Activated naive CD8-positive, alpha-beta T cell treated with anti-CD3 and anti-CD28 coated beads, Interleukin-2, amount 10 ng/mL, durations not matched to agents 7 days and 5 days (primary cell): ENCODE measurements around the gene OR8K1. TPM values are rescaled to one million over a fixed set of nuclear protein-coding genes. Genes with fewer than 3 reads are reported as not detected.

Experiments
- ATAC-seq: fragments of 150-1000 bp; cut with Tn5 transposase; one replicate; pipeline ENCODE4 v1.10.0; 2021; ENCODE audit warnings: low read depth, moderate library complexity
- POLR2A ChIA-PET: fragments of 350-600 bp; sonication (Branson Sonifier 250); formaldehyde crosslinking; loops from one replicate; lab custom pipeline; 2021; ENCODE audit warnings: antibody characterized with exemption; lab: Charles Lee
- DNase-seq: peaks from one replicate; pipeline ENCODE4 v3.0.0; 2021
- H3K27ac Mint-ChIP-seq: one replicate; pipeline ENCODE4 v1.8.0; 2022; ENCODE audit warnings: mild to moderate bottlenecking, mixed read lengths
- H3K27me3 Mint-ChIP-seq: one replicate; pipeline ENCODE4 v1.8.0; 2022; ENCODE audit warnings: mild to moderate bottlenecking, moderate library complexity, mixed read lengths
- H3K36me3 Mint-ChIP-seq: one replicate; pipeline ENCODE4 v1.8.0; 2021; ENCODE audit warnings: mild to moderate bottlenecking, mixed read lengths
- H3K4me1 Mint-ChIP-seq: one replicate; pipeline ENCODE4 v1.8.0; 2021; ENCODE audit warnings: mixed read lengths
- H3K4me3 Mint-ChIP-seq: one replicate; pipeline ENCODE4 v1.8.0; 2022; ENCODE audit warnings: mild to moderate bottlenecking, moderate library complexity, mixed read lengths
- H3K9me3 Mint-ChIP-seq: one replicate; pipeline ENCODE4 v1.8.0; 2021; ENCODE audit warnings: mixed read lengths
- total RNA-seq, 2 experiments: library from RNA; stranded (reverse); gene quantifications; one replicate each; pipeline ENCODE4 v1.2.3, GENCODE V29; 2021

The OR8K1 gene
- total RNA-seq: not detected

DNA sequence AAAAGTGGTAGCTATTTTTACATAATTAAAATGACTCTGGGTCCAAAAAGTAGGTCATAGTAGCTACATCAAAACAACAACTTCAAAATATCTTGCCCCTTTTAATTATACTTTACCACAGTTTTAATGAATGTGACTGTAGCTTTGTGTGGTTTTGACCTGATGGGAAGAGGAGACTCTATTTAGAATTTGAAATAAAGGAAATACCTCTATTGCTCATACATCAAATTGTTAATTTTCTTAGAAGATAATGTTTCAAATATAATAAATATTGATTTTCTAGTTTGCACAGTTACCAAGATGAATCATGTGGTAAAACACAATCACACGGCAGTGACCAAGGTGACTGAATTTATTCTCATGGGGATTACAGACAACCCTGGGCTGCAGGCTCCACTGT, at the start of gene OR8K1:
OR8K1 (plus strand) TSS at position 301 of the 400 bp plus-strand sequence; CDS start at position 301, 0 bp downstream.
- no peak for ATAC-seq
- POLR2A ChIA-PET: no interaction called here
- Mint-ChIP-seq H3K4me1 (no peaks in the 10 kb centered on the region), H3K27me3 (no peaks in the 10 kb centered on the region), H3K27ac (no peak within 1 kb of the TSS), H3K9me3 (peaks cover 4% of the 10 kb centered on the region), H3K4me3 (no peak within 1 kb of the TSS), H3K36me3 (no peaks in the 10 kb centered on the region)
- no peak for DNase-seq

DNA sequence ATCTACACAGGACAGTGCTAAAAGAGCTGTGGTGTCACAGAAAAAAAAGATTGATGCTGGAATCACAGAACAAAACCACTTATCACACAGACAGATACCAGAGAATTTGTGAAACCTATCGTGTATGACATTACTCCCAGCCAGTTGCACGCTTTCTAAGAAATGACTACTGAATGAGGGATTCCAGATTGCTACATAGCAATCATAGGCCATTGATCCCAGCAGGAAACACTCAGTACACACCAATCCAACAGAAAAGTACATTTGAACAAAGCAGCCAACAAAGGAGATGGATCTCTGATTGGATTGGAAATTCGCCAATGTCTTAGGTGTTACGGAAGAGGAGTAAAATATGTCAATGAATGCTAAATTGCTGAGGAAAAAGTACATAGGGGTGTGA, 48.9 kb upstream of the OR8K1 start:
- no peaks in the 10 kb centered on the region for H3K4me1 Mint-ChIP-seq
- no peak overlapping the region for H3K4me3 Mint-ChIP-seq
- DNase-seq (no peak), ATAC-seq (no peak)
- H3K36me3 Mint-ChIP-seq: no peaks in the 10 kb centered on the region
- POLR2A ChIA-PET: no interaction called here
- H3K27ac Mint-ChIP-seq: no peak overlapping the region
- no peaks in the 10 kb centered on the region for H3K27me3 Mint-ChIP-seq
- H3K9me3 Mint-ChIP-seq: peaks cover 7% of the 10 kb centered on the region

DNA sequence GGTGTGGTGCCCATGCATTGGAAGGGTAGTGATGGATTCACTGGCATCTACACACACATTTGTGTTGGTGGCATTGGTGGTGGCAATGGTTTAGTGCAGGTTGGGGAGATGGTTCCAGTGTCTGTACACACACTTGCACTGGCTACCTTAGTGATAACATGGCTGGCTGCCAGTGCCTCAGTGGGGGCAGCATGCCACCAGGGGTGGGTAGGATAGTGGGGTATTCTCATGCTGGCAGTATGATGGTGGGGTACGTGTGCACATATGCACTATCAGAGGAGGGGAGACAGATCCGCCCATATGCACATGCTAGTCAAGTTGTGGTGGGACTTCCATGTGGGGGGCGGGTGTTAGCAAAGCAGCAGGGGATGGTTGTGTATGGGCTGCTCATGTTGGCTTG, 38.0 kb upstream of the OR8K1 start:
- no peaks in the 10 kb centered on the region for H3K27me3 Mint-ChIP-seq

DNA sequence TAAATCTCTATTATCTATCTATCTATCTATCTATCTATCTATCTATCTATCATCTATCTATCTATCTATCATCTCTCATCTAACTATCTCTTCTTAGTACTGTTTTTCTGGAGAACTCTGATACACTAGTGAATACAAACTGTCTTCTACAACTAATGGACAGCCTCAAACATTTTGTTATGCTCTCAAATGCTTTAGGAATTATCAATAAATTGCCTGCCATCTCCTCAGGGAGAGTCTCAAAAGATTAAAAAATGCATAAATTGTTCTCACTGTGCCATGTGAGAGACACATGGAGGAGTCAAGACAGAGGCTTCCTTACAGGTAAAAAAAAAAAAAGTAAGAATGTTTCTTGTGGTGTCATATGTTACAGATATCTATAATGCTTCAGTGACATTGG, 31.0 kb upstream of the OR8K1 start, which contains the start of gene OR8K3:
OR8K3 (plus strand) TSS at position 301 of the 400 bp plus-strand sequence. CDS start 3,163 bp downstream, outside the sequence.
- no peaks in the 10 kb centered on the region for H3K27me3 Mint-ChIP-seq
- ATAC-seq: no peak
- H3K36me3 Mint-ChIP-seq: no peaks in the 10 kb centered on the region
- no peak within 1 kb of the TSS for H3K4me3 Mint-ChIP-seq
- POLR2A ChIA-PET: no interaction called here
- peaks cover 9% of the 10 kb centered on the region for H3K9me3 Mint-ChIP-seq
- no peak within 1 kb of the TSS for H3K27ac Mint-ChIP-seq
- no peaks in the 10 kb centered on the region for H3K4me1 Mint-ChIP-seq
- no peak for DNase-seq

More for the DNA sequence above, 38.0 kb upstream of the OR8K1 start:
- ATAC-seq (no peak), DNase-seq (no peak)
- Mint-ChIP-seq H3K4me1 (no peaks in the 10 kb centered on the region), H3K27ac (no peak overlapping the region), H3K9me3 (peaks cover 20% of the 10 kb centered on the region), H3K4me3 (no peak overlapping the region), H3K36me3 (no peaks in the 10 kb centered on the region)
- POLR2A ChIA-PET: no interaction called here

DNA sequence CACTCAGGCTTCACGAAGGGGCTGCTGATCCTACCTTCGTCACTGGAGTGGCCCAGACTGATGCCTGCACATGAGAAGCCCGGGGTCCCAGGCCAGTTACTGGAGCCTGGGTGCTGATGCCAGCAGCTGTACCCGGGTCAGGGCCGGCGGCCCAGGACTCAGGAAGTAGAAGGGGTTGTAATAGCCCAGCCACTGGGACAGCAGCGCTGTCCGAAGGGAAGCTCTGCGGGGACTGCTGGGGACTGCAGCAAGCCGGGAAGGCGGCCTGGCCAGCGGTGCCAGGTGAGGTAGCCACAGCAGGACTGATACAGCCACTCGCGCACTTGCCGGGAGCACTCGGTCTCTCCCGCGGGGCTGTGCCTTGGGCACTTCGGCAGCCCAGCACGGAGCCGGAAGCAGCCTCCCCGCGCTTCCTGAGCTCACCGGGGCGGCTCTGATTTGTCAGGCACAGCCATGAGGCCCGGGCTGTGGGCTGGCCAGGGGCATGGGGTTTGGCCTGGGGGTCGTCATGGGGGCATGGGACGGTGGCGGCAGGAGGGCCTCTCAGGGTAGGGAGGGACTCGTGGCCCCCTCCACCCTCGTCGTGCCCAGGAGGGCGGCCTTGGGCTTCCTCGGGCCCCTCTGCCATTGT, 13.9 kb upstream of the OR8K1 start:
- Mint-ChIP-seq H3K4me3 (no peak overlapping the region), H3K36me3 (no peaks in the 10 kb centered on the region), H3K27ac (no peak overlapping the region), H3K9me3 (peaks cover 1% of the 10 kb centered on the region), H3K4me1 (no peaks in the 10 kb centered on the region), H3K27me3 (no peaks in the 10 kb centered on the region)
- DNase-seq (no peak), ATAC-seq (no peak)
- POLR2A ChIA-PET: no interaction called here

DNA sequence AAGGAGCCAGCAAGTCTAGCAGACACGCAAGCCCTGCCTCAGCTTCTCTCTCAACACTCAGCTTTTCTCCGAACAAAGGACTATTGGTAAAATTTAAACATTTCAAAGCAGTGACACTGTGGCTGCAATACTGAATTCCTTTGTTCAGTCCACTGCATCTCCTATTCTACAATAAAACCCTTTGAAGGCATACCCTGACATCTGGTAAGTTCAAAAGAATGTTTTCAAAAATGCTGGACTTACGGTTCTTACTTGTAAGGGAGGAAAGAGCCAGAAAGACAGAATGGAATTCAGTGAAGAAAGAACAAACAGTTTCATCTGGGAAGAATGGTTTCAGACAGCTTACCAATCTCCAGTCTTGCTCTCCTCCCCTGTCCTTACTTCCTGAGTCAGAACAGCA, 12.7 kb upstream of the OR8K1 start:
- POLR2A ChIA-PET: no interaction called here
- DNase-seq (no peak), ATAC-seq (no peak)
- Mint-ChIP-seq H3K36me3 (no peaks in the 10 kb centered on the region), H3K9me3 (peaks cover 5% of the 10 kb centered on the region), H3K27ac (no peak overlapping the region), H3K4me1 (no peaks in the 10 kb centered on the region), H3K4me3 (no peak overlapping the region), H3K27me3 (no peaks in the 10 kb centered on the region)

DNA sequence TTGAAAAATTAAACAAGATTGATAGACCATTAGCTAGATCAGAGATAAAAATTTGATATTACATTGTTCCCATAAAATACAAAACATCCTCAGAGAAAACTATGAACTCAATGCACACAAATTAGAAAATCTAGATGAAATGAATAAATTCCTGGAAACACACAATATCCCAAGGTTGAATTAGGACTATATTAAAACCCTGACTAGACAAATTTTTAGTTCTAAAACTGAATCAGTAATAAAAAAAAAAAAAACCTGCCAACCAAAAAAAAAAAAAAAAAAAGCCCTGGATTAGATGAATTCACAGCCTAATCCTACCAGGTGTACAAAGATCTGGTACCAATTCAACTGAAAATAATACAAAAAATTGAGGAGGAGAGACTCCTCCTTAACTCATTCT, 5.5 kb upstream of the OR8K1 start:
- DNase-seq (no peak), ATAC-seq (no peak)
- H3K36me3 Mint-ChIP-seq: no peaks in the 10 kb centered on the region
- H3K27me3 Mint-ChIP-seq: no peaks in the 10 kb centered on the region
- no peak overlapping the region for H3K4me3 Mint-ChIP-seq
- POLR2A ChIA-PET: no interaction called here
- H3K9me3 Mint-ChIP-seq: peaks cover 10% of the 10 kb centered on the region
- no peak overlapping the region for H3K27ac Mint-ChIP-seq
- H3K4me1 Mint-ChIP-seq: no peaks in the 10 kb centered on the region

DNA sequence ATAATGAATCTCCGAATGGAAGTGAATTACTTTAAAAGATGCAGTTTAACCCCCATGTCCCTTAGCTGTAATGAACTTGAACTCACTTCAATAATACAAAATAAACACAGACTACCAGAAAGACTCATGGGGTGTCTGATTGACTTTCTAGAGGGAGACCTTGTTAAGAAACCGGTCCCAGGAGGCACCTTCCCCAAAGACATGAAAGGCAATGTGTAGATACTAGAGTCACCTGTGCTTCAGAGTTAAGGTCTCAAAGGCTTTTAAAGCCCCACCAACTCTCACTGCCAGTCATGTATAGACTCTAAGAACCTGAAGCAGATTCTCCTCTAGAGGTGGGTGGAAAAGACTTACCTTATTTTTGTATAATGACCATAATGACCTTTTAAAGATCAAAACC, 8.2 kb downstream of the OR8K1 start, which contains the start of gene OR8J1:
OR8J1 (plus strand) TSS at position 301 of the 400 bp plus-strand sequence. CDS start 5,956 bp downstream, outside the sequence.
- DNase-seq: no peak
- no peak for ATAC-seq
- Mint-ChIP-seq H3K36me3 (no peaks in the 10 kb centered on the region), H3K4me3 (no peak within 1 kb of the TSS), H3K27me3 (no peaks in the 10 kb centered on the region), H3K4me1 (no peaks in the 10 kb centered on the region), H3K27ac (no peak within 1 kb of the TSS), H3K9me3 (peaks cover 2% of the 10 kb centered on the region)
- POLR2A ChIA-PET: no interaction called here

DNA sequence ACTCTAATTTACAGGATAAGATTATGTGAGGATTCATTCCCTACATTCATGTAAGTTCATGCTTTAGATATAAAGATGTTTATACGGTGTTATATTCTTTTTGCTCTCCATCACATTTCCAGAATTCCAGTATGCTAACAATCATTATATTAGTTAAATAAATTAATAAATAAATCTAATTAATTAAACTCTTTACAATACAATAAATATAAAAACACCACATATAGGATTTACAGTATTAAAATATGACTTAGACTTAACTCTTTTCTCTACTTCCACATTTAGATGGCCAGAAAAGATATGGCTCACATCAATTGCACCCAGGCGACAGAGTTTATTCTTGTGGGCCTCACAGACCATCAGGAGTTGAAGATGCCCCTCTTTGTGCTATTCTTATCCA, 29.5 kb downstream of the OR8K1 start, which contains the start of gene OR8U1:
OR8U1 (plus strand) TSS at position 301 of the 400 bp plus-strand sequence; CDS start at position 301, 0 bp downstream.
- POLR2A ChIA-PET: no interaction called here
- Mint-ChIP-seq H3K27ac (no peak within 1 kb of the TSS), H3K9me3 (peaks cover 7% of the 10 kb centered on the region), H3K36me3 (no peaks in the 10 kb centered on the region), H3K4me3 (no peak within 1 kb of the TSS), H3K4me1 (no peaks in the 10 kb centered on the region), H3K27me3 (no peaks in the 10 kb centered on the region)
- DNase-seq (no peak), ATAC-seq (no peak)

DNA sequence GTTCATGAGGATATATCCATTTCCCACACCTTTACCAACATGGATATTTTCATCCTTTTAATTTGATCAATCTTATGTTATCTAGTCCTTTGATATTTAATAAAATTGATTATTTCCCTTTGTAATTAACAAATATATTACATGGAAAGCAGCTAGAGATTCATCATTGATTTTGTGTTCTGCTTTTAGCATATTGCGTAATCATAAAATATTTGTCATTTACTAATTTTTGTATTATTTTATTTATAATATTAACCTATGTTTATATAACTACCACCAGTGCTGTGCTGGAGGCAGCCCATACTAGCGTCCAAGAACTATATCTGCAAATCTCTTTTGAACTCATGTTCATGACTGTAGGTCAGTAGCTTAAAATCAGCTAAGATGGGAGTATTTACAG, 34.3 kb downstream of the OR8K1 start:
- Mint-ChIP-seq H3K9me3 (peaks cover 5% of the 10 kb centered on the region), H3K36me3 (no peaks in the 10 kb centered on the region), H3K27me3 (no peaks in the 10 kb centered on the region), H3K4me1 (no peaks in the 10 kb centered on the region), H3K4me3 (no peak overlapping the region), H3K27ac (no peak overlapping the region)
- ATAC-seq: no peak
- POLR2A ChIA-PET: no interaction called here
- no peak for DNase-seq

DNA sequence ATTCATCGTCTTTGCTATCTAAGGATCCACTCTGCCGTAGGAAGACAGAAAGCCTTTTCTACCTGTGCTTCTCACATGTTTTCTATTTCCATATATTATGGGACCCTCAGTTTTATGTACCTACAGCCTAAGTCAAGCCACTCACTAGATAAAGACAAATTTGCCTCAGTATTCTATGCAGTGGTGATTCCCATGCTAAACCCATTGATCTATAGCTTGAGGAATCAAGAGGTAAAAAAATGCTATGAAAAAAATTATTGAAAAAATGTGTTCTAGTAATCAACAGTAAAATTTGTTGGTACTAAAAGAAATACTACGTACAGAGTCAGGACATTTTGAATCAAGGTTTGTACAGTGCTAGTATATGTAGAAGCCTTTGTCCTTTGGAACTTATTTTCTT, 48.5 kb downstream of the OR8K1 start:
- POLR2A ChIA-PET: no interaction called here
- no peak overlapping the region for H3K27ac Mint-ChIP-seq
- H3K27me3 Mint-ChIP-seq: no peaks in the 10 kb centered on the region
- DNase-seq (no peak), ATAC-seq (no peak)
- H3K9me3 Mint-ChIP-seq: peaks cover 5% of the 10 kb centered on the region
- no peaks in the 10 kb centered on the region for H3K4me1 Mint-ChIP-seq
- no peaks in the 10 kb centered on the region for H3K36me3 Mint-ChIP-seq
- H3K4me3 Mint-ChIP-seq: no peak overlapping the region

DNA sequence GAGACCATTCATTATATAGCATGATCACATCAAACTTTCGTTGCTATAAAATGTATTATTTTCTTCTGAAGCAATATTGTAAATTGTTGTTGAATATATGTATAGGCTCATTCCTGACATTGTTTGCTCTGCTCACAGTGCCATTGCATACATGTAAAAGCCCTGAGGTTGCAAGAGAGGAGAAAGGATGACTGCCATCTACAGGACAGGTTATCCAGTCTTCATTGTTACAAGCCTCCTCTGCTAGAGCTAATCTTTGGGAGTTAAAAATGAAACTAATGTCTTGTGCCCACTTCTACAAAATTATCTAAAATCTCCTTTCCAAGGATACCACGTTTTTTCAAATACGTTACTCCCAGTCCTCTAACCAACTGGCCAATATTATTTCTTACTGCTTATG, 50.2 kb downstream of the OR8K1 start:
- no peak for ATAC-seq
- no peak for DNase-seq
- Mint-ChIP-seq H3K27me3 (no peaks in the 10 kb centered on the region), H3K9me3 (peaks cover 3% of the 10 kb centered on the region), H3K4me3 (no peak overlapping the region), H3K36me3 (no peaks in the 10 kb centered on the region), H3K27ac (no peak overlapping the region), H3K4me1 (no peaks in the 10 kb centered on the region)
- POLR2A ChIA-PET: no interaction called here
